ENCODE measurements around the gene FIBCD1.

The FIBCD1 gene

DNA sequence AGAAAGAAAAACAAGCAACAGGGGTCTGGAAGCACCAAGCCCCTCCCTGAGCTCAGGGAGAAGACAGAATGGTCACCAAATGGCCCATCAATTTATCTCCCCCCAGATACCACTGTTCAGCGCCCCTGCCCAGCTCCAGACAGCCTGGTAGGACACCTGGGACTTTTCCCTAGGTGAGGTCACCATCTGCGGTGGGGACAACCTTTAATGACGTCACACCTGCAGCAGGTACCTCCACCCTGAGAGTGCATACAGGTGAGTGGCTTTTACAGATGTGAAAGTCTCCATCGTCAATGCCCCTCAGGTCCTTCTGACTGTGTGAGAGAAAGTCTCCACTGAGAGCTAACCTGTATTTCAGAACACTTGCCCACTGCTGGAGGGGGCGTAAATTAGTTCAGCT, 35.6 kb upstream of the FIBCD1 start:
- Histone ChIP-seq H3K9ac (ENCODE audit: low read length in 5 of 5) (no peak overlapping the region), H3K27me3 (ENCODE audit: control insufficient read depth in 5 of 5, insufficient read depth in 4 of 5, low read length in 5 of 5) (peaks cover 17 to 44% (median 30%) of the 10 kb centered on the region in 5 donors), H3K4me3 (ENCODE audit: low read depth in 1 of 5, low read length in 5 of 5) (no peak overlapping the region), H3K36me3 (ENCODE audit: control insufficient read depth in 5 of 5, insufficient read depth in 5 of 5, low read length in 5 of 5) (no peaks in the 10 kb centered on the region), H3K9me3 (ENCODE audit: control insufficient read depth in 5 of 5, low read length in 5 of 5) (no peaks in the 10 kb centered on the region), H3K4me1 (ENCODE audit: control insufficient read depth in 5 of 5, insufficient read depth in 5 of 5, low read length in 5 of 5) (no peaks in the 10 kb centered on the region), H3K27ac (ENCODE audit: low read depth, low read length) (no peak overlapping the region)

DNA sequence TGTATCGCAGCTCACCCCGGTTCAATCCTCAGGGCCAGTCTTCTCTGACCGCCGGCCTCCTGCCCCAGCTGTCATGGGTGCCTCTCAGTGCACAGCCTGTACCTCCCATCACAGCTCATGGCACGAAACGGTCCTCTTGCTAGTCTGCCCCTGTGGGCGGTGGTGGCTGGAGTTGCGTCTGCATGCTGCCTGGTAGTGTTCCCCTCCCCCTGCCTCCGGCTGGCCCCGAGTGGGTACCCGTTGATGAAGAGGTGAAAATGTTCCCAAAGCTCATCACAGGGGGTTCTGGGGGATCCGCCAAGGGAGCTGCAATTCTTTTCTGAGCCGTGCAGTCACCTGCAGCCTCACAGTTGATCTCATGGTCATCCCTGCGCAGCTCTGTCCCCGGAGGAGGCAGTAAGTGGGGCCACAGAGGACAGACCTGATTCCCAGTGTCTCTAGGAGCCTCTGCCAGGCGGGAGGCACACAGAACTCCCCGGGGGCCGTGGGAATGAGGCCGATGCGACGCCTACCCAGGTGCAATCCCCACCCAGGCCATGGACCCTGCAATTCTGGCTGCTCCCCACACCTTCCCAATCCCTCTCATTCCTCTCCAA, 34.7 kb upstream of the FIBCD1 start:
- H3K27me3 ChIP-seq (ENCODE audit: control insufficient read depth in 5 of 5, insufficient read depth in 4 of 5, low read length in 5 of 5) = peaks cover 13 to 40% (median 29%) of the 10 kb centered on the region in 5 donors
- H3K4me3 ChIP-seq (ENCODE audit: low read depth in 1 of 5, low read length in 5 of 5) = no peak overlapping the region
- no peaks in the 10 kb centered on the region for H3K36me3 ChIP-seq (ENCODE audit: control insufficient read depth in 5 of 5, insufficient read depth in 5 of 5, low read length in 5 of 5)
- no peak overlapping the region for H3K9ac ChIP-seq (ENCODE audit: low read length in 5 of 5)
- H3K9me3 ChIP-seq (ENCODE audit: control insufficient read depth in 5 of 5, low read length in 5 of 5) = no peaks in the 10 kb centered on the region
- H3K27ac ChIP-seq (ENCODE audit: low read depth, low read length) = no peak overlapping the region
- H3K4me1 ChIP-seq (ENCODE audit: control insufficient read depth in 5 of 5, insufficient read depth in 5 of 5, low read length in 5 of 5) = no peaks in the 10 kb centered on the region

DNA sequence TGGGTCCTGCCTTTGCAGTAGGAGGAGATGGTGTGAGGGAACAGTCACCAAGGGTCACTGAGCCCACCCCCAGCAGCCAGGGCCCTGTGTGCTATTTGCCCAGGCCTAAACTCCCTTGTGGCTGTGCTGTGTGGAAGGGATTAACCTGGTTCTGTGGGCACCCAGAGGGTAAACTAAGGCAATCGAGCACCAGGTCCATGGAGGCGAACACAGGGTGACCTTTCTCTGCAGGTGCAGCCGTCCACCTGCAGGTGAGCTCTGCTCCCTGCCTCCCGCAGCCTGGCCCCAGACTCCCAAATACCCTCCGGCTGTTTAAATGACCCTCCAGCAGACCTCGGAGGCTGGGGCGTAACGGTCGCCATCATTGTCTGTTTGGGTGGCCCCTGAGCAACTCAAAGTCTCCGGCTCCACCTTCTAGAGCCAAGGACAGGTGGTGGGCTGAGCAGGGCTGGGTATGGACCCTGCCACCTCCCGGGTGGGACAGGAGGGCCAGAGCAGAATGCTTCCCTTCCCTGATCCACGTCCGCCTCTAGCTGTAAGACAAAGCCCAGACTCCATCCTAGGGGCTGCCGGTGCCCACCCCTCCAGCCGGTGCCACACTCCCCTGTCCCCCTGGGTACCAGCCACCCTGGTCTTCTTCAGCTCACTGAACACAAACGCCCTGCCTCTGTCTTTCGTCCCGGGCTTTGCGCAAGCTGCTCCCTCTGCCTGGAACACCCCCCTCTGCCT, 34.1 kb upstream of the FIBCD1 start:
- no peak overlapping the region for H3K4me3 ChIP-seq (ENCODE audit: low read depth in 1 of 5, low read length in 5 of 5)
- H3K9me3 ChIP-seq (ENCODE audit: control insufficient read depth in 5 of 5, low read length in 5 of 5) = no peaks in the 10 kb centered on the region
- no peaks in the 10 kb centered on the region for H3K36me3 ChIP-seq (ENCODE audit: control insufficient read depth in 5 of 5, insufficient read depth in 5 of 5, low read length in 5 of 5)
- H3K27me3 ChIP-seq (ENCODE audit: control insufficient read depth in 5 of 5, insufficient read depth in 4 of 5, low read length in 5 of 5) = peaks cover 13 to 40% (median 27%) of the 10 kb centered on the region in 5 donors
- H3K4me1 ChIP-seq (ENCODE audit: control insufficient read depth in 5 of 5, insufficient read depth in 5 of 5, low read length in 5 of 5) = no peaks in the 10 kb centered on the region
- no peak overlapping the region for H3K27ac ChIP-seq (ENCODE audit: low read depth, low read length)
- no peak overlapping the region for H3K9ac ChIP-seq (ENCODE audit: low read length in 5 of 5)

DNA sequence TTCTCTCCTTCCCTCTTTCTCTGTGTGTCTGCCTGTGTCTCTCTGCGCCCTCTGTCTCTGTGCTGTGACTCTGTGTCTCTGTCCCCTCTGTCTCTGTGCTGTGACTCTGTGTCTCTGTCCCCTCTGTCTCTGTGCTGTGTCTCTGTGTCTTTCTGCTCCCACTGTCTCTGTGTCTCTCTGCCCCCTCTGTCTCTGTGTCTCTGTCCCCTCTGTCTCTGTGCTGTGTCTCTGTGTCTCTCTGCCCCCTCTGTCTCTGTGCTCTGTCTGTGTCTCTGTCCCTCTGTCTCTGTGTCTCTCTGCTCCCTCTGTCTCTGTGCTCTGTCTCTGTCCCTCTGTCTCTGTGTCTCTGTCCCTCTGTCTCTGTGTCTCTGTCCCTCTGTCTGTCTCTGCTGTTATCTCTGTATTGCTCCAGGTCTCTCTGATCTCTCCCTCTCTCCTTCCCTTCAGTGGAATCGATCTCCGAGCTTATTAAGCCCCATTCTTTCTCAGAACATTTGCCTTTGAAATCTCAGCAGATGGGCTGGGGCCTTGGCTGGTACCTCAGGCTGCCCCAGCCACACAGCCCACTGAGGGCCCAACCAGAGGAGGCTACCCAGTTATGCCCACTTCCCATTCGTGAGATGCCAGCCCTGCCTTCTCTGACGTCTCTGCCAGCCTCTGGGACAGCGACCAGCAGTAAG, 33.4 kb upstream of the FIBCD1 start:
- no peaks in the 10 kb centered on the region for H3K36me3 ChIP-seq (ENCODE audit: control insufficient read depth in 5 of 5, insufficient read depth in 5 of 5, low read length in 5 of 5)
- peaks cover 10 to 34% (median 27%) of the 10 kb centered on the region in 5 donors for H3K27me3 ChIP-seq (ENCODE audit: control insufficient read depth in 5 of 5, insufficient read depth in 4 of 5, low read length in 5 of 5)
- no peaks in the 10 kb centered on the region for H3K9me3 ChIP-seq (ENCODE audit: control insufficient read depth in 5 of 5, low read length in 5 of 5)
- no peak overlapping the region for H3K4me3 ChIP-seq (ENCODE audit: low read depth in 1 of 5, low read length in 5 of 5)
- H3K4me1 ChIP-seq (ENCODE audit: control insufficient read depth in 5 of 5, insufficient read depth in 5 of 5, low read length in 5 of 5) = no peaks in the 10 kb centered on the region
- H3K27ac ChIP-seq (ENCODE audit: low read depth, low read length) = no peak overlapping the region
- H3K9ac ChIP-seq (ENCODE audit: low read length in 5 of 5) = no peak overlapping the region

DNA sequence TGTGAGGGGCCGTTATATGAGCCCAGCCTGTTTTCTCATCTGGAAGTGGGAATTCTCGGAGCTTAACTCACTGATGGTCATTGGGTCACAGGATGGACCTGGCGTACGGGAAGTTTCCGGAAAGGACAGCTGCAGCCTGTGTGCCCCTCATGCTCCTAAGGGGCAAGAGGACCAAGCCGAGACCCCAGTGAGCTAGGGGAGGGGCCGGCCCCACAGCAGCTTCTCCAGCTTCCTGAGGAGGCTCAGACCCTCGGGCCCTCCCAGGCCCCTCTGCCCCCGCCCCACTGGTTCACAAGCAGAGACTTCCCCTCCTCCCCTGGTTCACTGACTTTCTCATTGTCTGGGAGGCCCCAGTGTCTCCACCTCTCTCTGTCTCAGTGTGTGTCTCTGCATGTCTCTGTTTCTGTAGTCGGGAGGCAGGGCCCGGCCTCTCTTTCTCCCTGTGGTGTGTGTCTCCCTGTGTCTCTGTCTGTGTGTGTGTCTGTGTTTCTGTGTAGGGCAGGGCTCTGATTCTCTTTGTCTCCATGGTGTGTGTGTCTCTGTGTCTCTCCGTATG, 32.3 kb upstream of the FIBCD1 start:
- Histone ChIP-seq H3K4me3 (ENCODE audit: low read depth in 1 of 5, low read length in 5 of 5) (no peak overlapping the region), H3K9ac (ENCODE audit: low read length in 5 of 5) (no peak overlapping the region), H3K4me1 (ENCODE audit: control insufficient read depth in 5 of 5, insufficient read depth in 5 of 5, low read length in 5 of 5) (no peaks in the 10 kb centered on the region), H3K9me3 (ENCODE audit: control insufficient read depth in 5 of 5, low read length in 5 of 5) (no peaks in the 10 kb centered on the region), H3K36me3 (ENCODE audit: control insufficient read depth in 5 of 5, insufficient read depth in 5 of 5, low read length in 5 of 5) (no peaks in the 10 kb centered on the region), H3K27ac (ENCODE audit: low read depth, low read length) (no peak overlapping the region), H3K27me3 (ENCODE audit: control insufficient read depth in 5 of 5, insufficient read depth in 4 of 5, low read length in 5 of 5) (peaks cover 10 to 34% (median 26%) of the 10 kb centered on the region in 5 donors)

DNA sequence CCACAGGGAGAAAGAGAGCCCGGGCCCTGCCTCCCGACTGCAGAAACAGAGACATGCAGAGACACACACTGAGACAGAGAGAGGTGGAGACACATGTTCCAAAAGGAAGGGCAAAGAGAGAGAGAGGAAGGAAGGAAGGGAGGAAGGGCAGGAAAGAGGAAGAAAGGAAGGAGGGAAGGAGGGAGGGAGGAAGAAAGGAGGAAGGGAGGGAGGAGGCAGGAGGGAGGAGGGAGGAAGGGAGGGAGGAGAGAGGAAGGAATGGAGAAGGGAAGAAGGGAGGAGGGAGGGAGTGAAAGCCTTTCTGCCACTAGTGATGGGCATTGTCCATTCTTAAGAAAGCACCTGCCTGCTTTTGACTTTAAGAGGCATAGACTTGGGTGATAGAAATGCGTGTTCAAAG, 31.8 kb upstream of the FIBCD1 start:
- Histone ChIP-seq H3K27ac (ENCODE audit: low read depth, low read length) (no peak overlapping the region), H3K4me1 (ENCODE audit: control insufficient read depth in 5 of 5, insufficient read depth in 5 of 5, low read length in 5 of 5) (no peaks in the 10 kb centered on the region), H3K27me3 (ENCODE audit: control insufficient read depth in 5 of 5, insufficient read depth in 4 of 5, low read length in 5 of 5) (peaks cover 10 to 32% (median 26%) of the 10 kb centered on the region in 5 donors), H3K36me3 (ENCODE audit: control insufficient read depth in 5 of 5, insufficient read depth in 5 of 5, low read length in 5 of 5) (no peaks in the 10 kb centered on the region), H3K4me3 (ENCODE audit: low read depth in 1 of 5, low read length in 5 of 5) (no peak overlapping the region), H3K9ac (ENCODE audit: low read length in 5 of 5) (no peak overlapping the region), H3K9me3 (ENCODE audit: control insufficient read depth in 5 of 5, low read length in 5 of 5) (no peaks in the 10 kb centered on the region)

DNA sequence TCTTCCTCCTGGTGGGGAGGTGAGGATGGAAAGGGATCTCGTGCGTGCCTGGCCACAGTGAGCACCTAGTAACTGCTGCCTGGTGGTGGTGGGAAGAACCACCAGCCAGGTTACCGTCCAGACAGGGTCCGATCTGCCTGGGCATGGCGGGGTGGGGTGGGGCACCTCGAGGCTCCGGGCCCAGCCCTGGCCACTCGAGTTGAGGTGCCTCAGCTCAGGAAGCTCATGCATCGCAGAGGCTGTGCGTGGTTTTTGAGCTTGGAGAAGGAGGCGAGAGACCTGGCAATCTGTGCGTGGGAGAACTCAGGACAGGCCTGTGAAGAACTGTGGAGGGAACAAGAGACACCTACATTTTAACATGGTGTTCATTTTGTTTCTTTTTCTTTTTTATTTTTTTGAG, 31.0 kb upstream of the FIBCD1 start:
- H3K27me3 ChIP-seq (ENCODE audit: control insufficient read depth in 5 of 5, insufficient read depth in 4 of 5, low read length in 5 of 5) = peaks cover 10 to 32% (median 26%) of the 10 kb centered on the region in 5 donors

DNA sequence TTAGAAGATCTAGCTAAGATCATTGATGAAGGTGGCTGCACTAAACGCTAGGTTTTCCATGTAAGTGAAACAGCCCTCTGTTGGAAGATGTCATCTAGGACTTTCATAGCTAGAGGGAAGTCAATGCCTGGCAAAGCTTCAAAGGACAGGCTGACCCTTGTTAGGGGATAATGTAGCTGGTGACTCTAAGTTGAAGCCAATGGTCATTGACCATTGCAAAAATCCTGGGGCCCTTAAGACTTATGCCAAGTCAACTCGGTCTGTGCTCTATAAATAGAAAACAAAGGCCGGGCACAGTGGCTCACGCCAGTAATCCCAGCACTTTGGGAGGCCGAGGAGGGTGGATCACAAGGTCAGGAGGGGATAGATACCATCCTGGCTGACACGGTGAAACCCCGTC, 26.6 kb upstream of the FIBCD1 start:
- H3K27ac ChIP-seq (ENCODE audit: low read depth, low read length) = no peak overlapping the region
- peaks cover 0 to 4% (median 0%) of the 10 kb centered on the region in 5 donors for H3K4me1 ChIP-seq (ENCODE audit: control insufficient read depth in 5 of 5, insufficient read depth in 5 of 5, low read length in 5 of 5)
- H3K9ac ChIP-seq (ENCODE audit: low read length in 5 of 5) = no peak overlapping the region
- H3K9me3 ChIP-seq (ENCODE audit: control insufficient read depth in 5 of 5, low read length in 5 of 5) = no peaks in the 10 kb centered on the region
- H3K4me3 ChIP-seq (ENCODE audit: low read depth in 1 of 5, low read length in 5 of 5) = no peak overlapping the region
- peaks cover 0 to 6% (median 0%) of the 10 kb centered on the region in 5 donors for H3K27me3 ChIP-seq (ENCODE audit: control insufficient read depth in 5 of 5, insufficient read depth in 4 of 5, low read length in 5 of 5)
- H3K36me3 ChIP-seq (ENCODE audit: control insufficient read depth in 5 of 5, insufficient read depth in 5 of 5, low read length in 5 of 5) = no peaks in the 10 kb centered on the region

More for the DNA sequence above, 31.0 kb upstream of the FIBCD1 start:
- no peak overlapping the region for H3K27ac ChIP-seq (ENCODE audit: low read depth, low read length)
- no peaks in the 10 kb centered on the region for H3K36me3 ChIP-seq (ENCODE audit: control insufficient read depth in 5 of 5, insufficient read depth in 5 of 5, low read length in 5 of 5)
- no peak overlapping the region for H3K4me3 ChIP-seq (ENCODE audit: low read depth in 1 of 5, low read length in 5 of 5)
- no peak overlapping the region for H3K9ac ChIP-seq (ENCODE audit: low read length in 5 of 5)
- no peaks in the 10 kb centered on the region for H3K9me3 ChIP-seq (ENCODE audit: control insufficient read depth in 5 of 5, low read length in 5 of 5)
- H3K4me1 ChIP-seq (ENCODE audit: control insufficient read depth in 5 of 5, insufficient read depth in 5 of 5, low read length in 5 of 5) = no peaks in the 10 kb centered on the region

DNA sequence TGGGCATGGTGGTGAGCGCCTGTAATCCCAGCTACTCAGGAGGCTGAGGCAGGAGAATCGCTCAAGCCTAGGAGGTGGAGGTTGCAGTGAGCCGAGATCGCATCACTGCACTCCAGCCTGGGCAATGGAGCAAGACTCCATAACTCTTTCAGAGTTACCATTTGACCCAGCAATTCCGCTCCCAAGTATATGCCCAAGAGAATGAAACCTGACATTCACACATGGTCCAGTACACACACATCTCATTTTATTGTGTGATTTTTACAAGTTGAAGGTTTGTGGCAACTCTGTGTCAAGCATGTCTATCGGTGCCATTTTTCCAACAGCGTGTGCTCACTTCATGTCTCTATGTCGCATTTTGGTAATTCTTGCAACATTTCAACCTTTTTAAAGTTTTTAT, 24.9 kb upstream of the FIBCD1 start:
- H3K27me3 ChIP-seq (ENCODE audit: control insufficient read depth in 5 of 5, insufficient read depth in 4 of 5, low read length in 5 of 5) = peaks cover 0 to 6% (median 0%) of the 10 kb centered on the region in 5 donors
- H3K9ac ChIP-seq (ENCODE audit: low read length in 5 of 5) = no peak overlapping the region
- H3K4me1 ChIP-seq (ENCODE audit: control insufficient read depth in 5 of 5, insufficient read depth in 5 of 5, low read length in 5 of 5) = peaks cover 0 to 4% (median 0%) of the 10 kb centered on the region in 5 donors
- H3K4me3 ChIP-seq (ENCODE audit: low read depth in 1 of 5, low read length in 5 of 5) = no peak overlapping the region
- no peaks in the 10 kb centered on the region for H3K36me3 ChIP-seq (ENCODE audit: control insufficient read depth in 5 of 5, insufficient read depth in 5 of 5, low read length in 5 of 5)
- H3K27ac ChIP-seq (ENCODE audit: low read depth, low read length) = no peak overlapping the region
- no peaks in the 10 kb centered on the region for H3K9me3 ChIP-seq (ENCODE audit: control insufficient read depth in 5 of 5, low read length in 5 of 5)
